Measurements from ENCODE around the gene EBF3. TPM values are rescaled to one million over a fixed set of nuclear protein-coding genes. Genes with fewer than 3 reads are reported as not detected.
A peak's percentile ranks its signal among the peaks of the same experiment; 100 is the strongest.

Gene EBF3
- total RNA-seq (ENCODE audit: low replicate concordance): 5.2 and 14.7 TPM in 2 replicates

- DNase-seq (ENCODE audit: low read depth): peak; percentile 88
- peak within 1 kb of the TSS; percentile 74 for H3K4me3 ChIP-seq (ENCODE audit: low read depth, low read length)
- no peak for TF ChIP-seq CTCF (IDR thresholded peaks at IDR 0.05; ENCODE audit: insufficient read depth, low read length)
Measured at GRCh38 chr10:129963641-129964501, at the start of gene EBF3. Gene EBF3, minus strand, starts transcription at chr10:129964274. Its CDS starts 506 bp downstream, at chr10:129963768.

GRCh38 chr10:130013335-130014262 is 49.5 kb upstream of the EBF3 start:
- peak; percentile 61 for DNase-seq (ENCODE audit: low read depth)

GRCh38 chr10:130012129-130012528 is 48.1 kb upstream of the EBF3 start:
- no peak for TF ChIP-seq CTCF (IDR thresholded peaks at IDR 0.05; ENCODE audit: insufficient read depth, low read length)
- no peak for DNase-seq (ENCODE audit: low read depth)
- no peak overlapping the region for H3K4me3 ChIP-seq (ENCODE audit: low read depth, low read length)

More at GRCh38 chr10:130013335-130014262, 49.5 kb upstream of the EBF3 start:
- TF ChIP-seq CTCF (IDR thresholded peaks at IDR 0.05; ENCODE audit: insufficient read depth, low read length): no peak
- H3K4me3 ChIP-seq (ENCODE audit: low read depth, low read length): no peak overlapping the region

- no peak overlapping the region for H3K4me3 ChIP-seq (ENCODE audit: low read depth, low read length)
- no peak for DNase-seq (ENCODE audit: low read depth)
- no peak for TF ChIP-seq CTCF (IDR thresholded peaks at IDR 0.05; ENCODE audit: insufficient read depth, low read length)
Measured at GRCh38 chr10:130010653-130011052, 46.6 kb upstream of the EBF3 start.

GRCh38 chr10:130009228-130009627 is 45.2 kb upstream of the EBF3 start:
- no peak overlapping the region for H3K4me3 ChIP-seq (ENCODE audit: low read depth, low read length)
- DNase-seq (ENCODE audit: low read depth): no peak
- no peak for TF ChIP-seq CTCF (IDR thresholded peaks at IDR 0.05; ENCODE audit: insufficient read depth, low read length)

GRCh38 chr10:130003787-130004613 is 39.9 kb upstream of the EBF3 start:
- H3K4me3 ChIP-seq (ENCODE audit: low read depth, low read length): no peak overlapping the region
- peak; percentile 12 for DNase-seq (ENCODE audit: low read depth)
- no peak for TF ChIP-seq CTCF (IDR thresholded peaks at IDR 0.05; ENCODE audit: insufficient read depth, low read length)

Measured in fibroblast of the aortic adventitia (primary cell).